Measurements from ENCODE around the gene ST3GAL4.
"Not testable (repeated sequence)": the region's sequence is repeated elsewhere in the genome, so short reads cannot be mapped to it uniquely, and the experiment has no call there.

Gene ST3GAL4

DNA sequence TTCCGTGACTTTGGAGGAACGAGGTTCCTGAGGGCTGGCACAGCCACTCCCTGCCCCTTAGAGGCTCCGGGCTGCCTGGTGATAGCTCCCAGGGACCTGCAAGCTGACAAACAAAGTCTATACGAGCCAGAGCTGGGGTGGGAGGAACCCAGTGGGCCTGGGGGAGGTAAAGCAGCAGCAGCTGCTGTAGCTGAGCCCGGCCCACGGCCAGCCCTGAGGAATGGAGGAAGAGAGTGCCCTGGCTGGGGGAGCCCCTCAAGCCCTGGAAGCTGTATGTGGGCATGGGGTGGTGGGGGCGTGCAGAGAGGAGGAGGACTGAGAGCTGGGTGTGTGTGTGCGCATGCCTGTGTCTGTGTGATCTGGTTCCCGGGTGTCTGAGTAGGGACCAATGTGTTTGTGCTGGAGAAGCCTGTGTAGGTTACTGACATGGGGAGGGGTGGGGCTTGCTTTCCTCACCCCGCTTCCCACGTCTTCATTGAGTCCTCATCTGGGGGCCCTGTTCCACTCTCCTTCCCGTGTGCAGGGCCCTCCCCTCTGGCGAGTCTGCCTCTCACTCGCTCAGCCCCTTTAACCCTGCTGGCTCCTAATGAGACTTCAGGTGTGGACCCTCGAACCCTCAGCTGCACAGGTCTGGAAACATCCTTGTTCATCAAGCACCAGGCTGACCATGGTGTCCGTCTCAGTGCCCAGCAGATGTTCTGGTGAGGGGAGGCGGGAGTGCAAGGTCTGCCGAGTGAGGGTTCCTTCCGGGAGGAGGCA lies 10.8 kb downstream of the ST3GAL4 start:
- no peak for DNase-seq

GRCh38 chr11:126366823-126367654 lies 11.6 kb downstream of the ST3GAL4 start:
- not testable (repeated sequence) for DNase-seq

- not testable (repeated sequence) for DNase-seq
Measured at GRCh38 chr11:126367806-126368205, 12.3 kb downstream of the ST3GAL4 start.

GRCh38 chr11:126368336-126369119 lies 13.0 kb downstream of the ST3GAL4 start:
- DNase-seq: not testable (repeated sequence)

GRCh38 chr11:126370016-126370415 lies 14.5 kb downstream of the ST3GAL4 start:
- DNase-seq: no peak

GRCh38 chr11:126371595-126371994 lies 16.1 kb downstream of the ST3GAL4 start:
- no peak for DNase-seq

- DNase-seq: not testable (repeated sequence)
Measured at GRCh38 chr11:126373389-126374066, 18.0 kb downstream of the ST3GAL4 start.

- DNase-seq: not testable (repeated sequence)
Measured at GRCh38 chr11:126374562-126375300, 19.2 kb downstream of the ST3GAL4 start.

DNA sequence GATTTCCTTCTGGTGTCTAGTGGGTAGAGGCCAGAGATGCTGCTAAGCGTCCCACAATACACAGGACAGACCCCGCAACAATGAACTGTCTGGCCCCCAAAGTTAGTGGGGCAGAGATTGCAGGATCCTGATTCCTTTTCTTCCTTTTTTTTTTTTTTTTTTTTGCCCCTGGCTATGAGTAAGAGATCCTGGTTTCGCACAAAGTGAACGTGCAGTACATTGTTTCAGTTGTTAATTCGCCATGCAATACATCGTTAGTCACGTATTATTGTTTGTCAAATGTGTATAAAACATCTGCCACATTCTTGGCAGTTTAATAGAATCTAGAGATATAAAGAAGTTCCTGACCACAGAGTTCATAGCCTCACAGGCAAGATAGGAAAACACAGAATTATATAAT lies 20.2 kb downstream of the ST3GAL4 start:
- DNase-seq: no peak

GRCh38 chr11:126378763-126379162 lies 23.3 kb downstream of the ST3GAL4 start:
- DNase-seq: no peak

DNA sequence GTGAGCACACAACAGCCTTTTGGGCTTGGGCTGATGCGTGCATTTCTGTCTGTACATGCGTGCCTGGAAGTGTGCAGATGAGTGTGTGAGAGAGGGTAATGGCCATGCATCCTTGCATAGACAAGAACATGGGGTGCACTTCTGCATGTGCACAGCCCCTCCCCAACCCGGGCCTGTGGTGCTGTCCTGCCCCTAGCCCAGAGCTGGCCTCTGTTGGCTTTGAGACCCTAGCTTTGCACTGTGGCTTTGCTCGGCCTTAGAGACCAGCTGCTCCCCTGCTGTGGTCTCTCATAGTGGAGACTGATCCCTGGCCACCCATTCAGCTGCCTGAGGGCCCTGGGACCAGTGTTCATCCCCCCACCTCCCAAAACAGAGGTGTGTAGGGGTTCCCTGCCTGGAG lies 25.4 kb downstream of the ST3GAL4 start:
- no peak for DNase-seq

DNA sequence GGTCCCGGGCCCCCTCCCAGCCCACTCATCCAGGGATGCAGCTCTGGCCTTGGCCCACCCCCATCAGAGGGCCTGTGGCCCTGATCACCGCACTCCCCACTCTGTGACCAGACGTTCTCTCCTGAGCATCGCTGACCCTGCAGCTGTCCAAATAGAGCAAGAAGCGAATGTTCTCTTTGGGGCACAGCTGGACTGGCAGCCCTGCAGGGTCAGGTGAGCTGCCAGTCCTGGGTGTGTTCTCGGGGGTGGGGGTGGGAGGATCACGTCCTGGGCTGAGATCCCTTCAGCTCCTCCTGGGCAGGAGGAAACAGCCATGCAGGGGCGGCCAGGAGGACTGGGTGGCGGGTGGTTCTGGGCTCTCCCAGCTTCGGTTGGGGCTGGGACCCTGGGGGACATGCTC lies 26.5 kb downstream of the ST3GAL4 start:
- DNase-seq: not testable (repeated sequence)

- DNase-seq: not testable (repeated sequence)
Measured at GRCh38 chr11:126382641-126383040, 27.2 kb downstream of the ST3GAL4 start.

DNA sequence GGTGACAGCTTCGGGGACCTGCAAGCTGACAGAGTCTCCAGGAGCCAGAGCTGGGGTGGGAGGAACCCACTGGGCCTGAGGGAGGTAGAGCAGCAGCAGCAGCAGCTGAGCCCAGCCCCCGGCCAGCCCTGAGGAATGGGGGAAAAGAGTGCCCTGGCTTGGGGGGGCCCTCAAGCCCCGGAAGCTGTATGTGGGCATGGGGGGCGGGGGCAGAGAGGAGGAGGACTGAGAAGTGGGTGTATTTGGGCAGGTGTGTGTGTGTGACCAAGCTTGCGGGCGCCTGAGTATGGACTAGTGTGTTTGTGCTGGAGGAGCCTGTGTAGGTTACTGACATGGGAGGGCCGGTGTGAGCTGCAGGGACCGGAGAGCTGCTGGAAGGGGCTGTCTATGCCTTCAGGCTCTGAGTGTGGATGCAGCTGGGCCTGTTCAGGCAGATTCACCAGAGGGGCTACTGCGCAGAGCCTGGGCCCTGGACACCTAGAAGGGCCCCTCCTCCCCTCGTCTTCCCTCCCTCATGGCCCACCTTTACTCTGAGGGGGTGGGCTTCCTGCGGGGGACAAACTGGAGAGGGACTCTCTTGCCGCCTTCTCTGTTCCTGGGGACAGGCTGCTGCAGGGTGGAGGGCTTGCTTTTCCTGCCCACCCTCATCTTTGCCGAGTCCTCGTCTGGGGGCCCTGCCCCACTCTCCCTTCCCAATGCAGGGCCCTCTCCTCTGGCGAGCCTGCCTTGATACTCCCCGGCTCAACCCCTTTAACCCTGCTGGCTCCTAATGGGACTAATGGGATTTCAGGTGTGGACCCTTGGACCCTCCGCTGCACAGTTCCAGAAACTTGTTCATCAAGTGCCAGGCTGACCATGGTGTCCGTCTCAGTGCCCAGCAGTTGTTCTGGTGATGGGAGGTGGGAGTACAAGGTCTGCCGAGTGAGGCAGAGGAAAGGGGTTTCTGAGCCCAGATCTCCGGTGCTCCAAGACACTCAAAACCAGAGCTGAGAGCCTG lies 28.2 kb downstream of the ST3GAL4 start:
- no peak for DNase-seq

- no peak for DNase-seq
Measured at GRCh38 chr11:126384449-126385070, 29.1 kb downstream of the ST3GAL4 start.

- DNase-seq: no peak
Measured at GRCh38 chr11:126385991-126386728, 30.7 kb downstream of the ST3GAL4 start.

DNA sequence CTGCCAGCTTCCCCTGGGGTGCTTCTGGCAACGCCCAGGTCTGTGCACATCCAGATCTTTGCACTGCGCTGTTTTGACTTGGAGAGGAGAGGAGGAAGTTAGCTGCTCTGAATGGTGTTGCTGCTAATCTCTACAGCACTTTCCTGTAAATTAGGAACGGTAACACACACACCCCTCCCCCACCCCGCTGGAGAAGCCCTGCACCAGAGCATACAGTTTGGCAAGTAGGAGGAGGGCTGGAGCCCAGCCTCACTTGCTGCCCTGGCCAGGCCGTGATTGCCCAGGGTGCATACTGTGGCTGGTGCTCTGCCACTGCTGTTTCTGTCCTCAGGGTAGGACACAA lies 31.2 kb downstream of the ST3GAL4 start:
- not testable (repeated sequence) for DNase-seq

- no peak for DNase-seq
Measured at GRCh38 chr11:126387857-126388256, 32.4 kb downstream of the ST3GAL4 start.

DNA sequence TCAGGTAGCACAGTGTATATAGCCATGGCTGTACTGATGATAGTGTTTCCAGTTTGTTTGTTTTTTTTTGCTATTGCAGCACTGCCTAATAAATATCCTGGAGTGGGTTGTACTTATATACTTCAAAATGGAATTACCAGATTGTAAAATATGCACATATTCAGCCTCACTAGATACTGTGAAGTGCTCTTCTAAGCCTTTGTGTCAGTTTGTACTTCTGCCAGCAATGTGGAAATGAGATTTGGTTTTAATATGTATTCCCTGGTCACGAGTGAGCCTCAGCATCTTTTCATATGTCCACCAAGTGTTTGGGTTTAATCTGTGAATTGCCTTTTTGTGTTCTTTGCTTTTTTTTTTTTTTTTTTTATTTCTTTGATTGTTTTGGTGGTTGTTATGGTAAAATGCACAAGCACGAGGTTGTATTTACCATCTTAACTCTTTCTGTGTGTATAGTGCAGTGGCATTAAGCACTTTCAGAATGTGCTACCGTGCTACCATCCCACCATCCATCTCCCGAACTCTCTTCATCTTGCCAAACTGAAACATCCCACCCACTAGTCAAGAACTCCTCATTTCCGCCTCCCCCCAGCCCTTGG lies 34.9 kb downstream of the ST3GAL4 start:
- no peak for DNase-seq

Data from NCI-H82 (cell line).